ENCODE results near the gene VEGFD.
"Not testable (repeated sequence)": the region's sequence is repeated elsewhere in the genome, so short reads cannot be mapped to it uniquely, and the experiment has no call there.

Gene VEGFD

GRCh38 chrX:15311119-15311518 is 73.1 kb downstream of the VEGFD start:
- no peak for DNase-seq (ENCODE audit: low spot score)
- TF ChIP-seq CTCF (IDR thresholded peaks at IDR 0.05; ENCODE audit: extremely low read depth, missing control alignments): no peak

- no peak for TF ChIP-seq CTCF (IDR thresholded peaks at IDR 0.05; ENCODE audit: extremely low read depth, missing control alignments)
- DNase-seq (ENCODE audit: low spot score): no peak
These were observed 74.1 kb downstream of the VEGFD start for GRCh38 chrX:15310117-15310516.

- DNase-seq (ENCODE audit: low spot score): not testable (repeated sequence)
These were observed 78.3 kb downstream of the VEGFD start for GRCh38 chrX:15305899-15306298.

- TF ChIP-seq CTCF (IDR thresholded peaks at IDR 0.05; ENCODE audit: extremely low read depth, missing control alignments): no peak
- DNase-seq (ENCODE audit: low spot score): no peak
These were observed 82.3 kb downstream of the VEGFD start for GRCh38 chrX:15301924-15302323.

GRCh38 chrX:15299941-15300851 is 84.0 kb downstream of the VEGFD start:
- DNase-seq (ENCODE audit: low spot score): peak; percentile 7
- no peak for TF ChIP-seq CTCF (IDR thresholded peaks at IDR 0.05; ENCODE audit: extremely low read depth, missing control alignments)

- no peak for TF ChIP-seq CTCF (IDR thresholded peaks at IDR 0.05; ENCODE audit: extremely low read depth, missing control alignments)
- DNase-seq (ENCODE audit: low spot score): no peak
These were observed 85.4 kb downstream of the VEGFD start for GRCh38 chrX:15298780-15299179.

- DNase-seq (ENCODE audit: low spot score): no peak
- TF ChIP-seq CTCF (IDR thresholded peaks at IDR 0.05; ENCODE audit: extremely low read depth, missing control alignments): no peak
These were observed 86.0 kb downstream of the VEGFD start for GRCh38 chrX:15298201-15298600.

Data from GM20000 (cell line).